SK-N-SH treated with all-trans-retinoic acid at 6 μM for 48 hours (cell line): Measurements from ENCODE around the gene DNAI7.

Experiments
- ATAC-seq: fragments of 200-7000 bp; cut with Tn5 transposase; 3 replicates; pipeline ENCODE4 v1.9.1; 2020; ENCODE audit warnings: mild to moderate bottlenecking, moderate library complexity
- ARNTL ChIP-seq: fragments of 450-650 bp; formaldehyde crosslinking; IDR thresholded peaks from 2 replicates; pipeline ENCODE4 v1.5.0; 2020; ENCODE audit warnings: low read depth, mild to moderate bottlenecking, moderate library complexity, borderline replicate concordance
- CSDC2 ChIP-seq: fragments of 250-450 bp; sonication (Bioruptor Pico); IDR thresholded peaks from 2 replicates; pipeline ENCODE4 v1.5.0; 2020; ENCODE audit warnings: mild to moderate bottlenecking, moderate library complexity
- ESRRG ChIP-seq: fragments of 250-450 bp; sonication (Bioruptor Pico); IDR thresholded peaks from 2 replicates; pipeline ENCODE4 v1.6.1; 2021; ENCODE audit warnings: mild to moderate bottlenecking
- GLIS3 ChIP-seq: fragments of 250-450 bp; sonication (Bioruptor Pico); IDR thresholded peaks from 2 replicates; pipeline ENCODE4 v1.5.0; 2020; ENCODE audit warnings: mild to moderate bottlenecking, moderate library complexity
- ISL1 ChIP-seq: fragments of 250-450 bp; sonication (Bioruptor Pico); IDR thresholded peaks from 2 replicates; pipeline ENCODE4 v2.1.2; 2022; ENCODE audit warnings: mild to moderate bottlenecking, moderate library complexity
- PPARA ChIP-seq: fragments of 250-450 bp; sonication (Bioruptor Pico); IDR thresholded peaks from 2 replicates; pipeline ENCODE4 v1.5.0; 2020; ENCODE audit warnings: mild to moderate bottlenecking, borderline replicate concordance
- RARB ChIP-seq: fragments of 250-450 bp; sonication (Bioruptor Pico); IDR thresholded peaks from 2 replicates; pipeline ENCODE4 v1.8.0; 2021; ENCODE audit warnings: mild to moderate bottlenecking, moderate library complexity
- TCF4 ChIP-seq: fragments of 250-450 bp; sonication (Bioruptor Pico); IDR thresholded peaks from 2 replicates; pipeline ENCODE4 v1.8.0; 2021; ENCODE audit warnings: mild to moderate bottlenecking, moderate library complexity, borderline replicate concordance
- TOX ChIP-seq: fragments of 250-450 bp; sonication (Bioruptor Pico); IDR thresholded peaks from 2 replicates; pipeline ENCODE4 v1.8.0; 2021; ENCODE audit warnings: mild to moderate bottlenecking, moderate library complexity, borderline replicate concordance
- ZC3H10 ChIP-seq: fragments of 250-450 bp; sonication (Bioruptor Pico); IDR thresholded peaks from 2 replicates; pipeline ENCODE4 v1.5.1; 2021; ENCODE audit warnings: mild to moderate bottlenecking, moderate library complexity
- ZFP3 ChIP-seq: fragments of 250-450 bp; sonication (Bioruptor Pico); IDR thresholded peaks from 2 replicates; pipeline ENCODE4 v1.5.0; 2020; ENCODE audit warnings: mild to moderate bottlenecking, moderate library complexity
- ZFP30 ChIP-seq: fragments of 450-650 bp; formaldehyde crosslinking; IDR thresholded peaks from 2 replicates; pipeline ENCODE4 v1.5.0; 2022; ENCODE audit warnings: mild to moderate bottlenecking, moderate library complexity
- ZNF565 ChIP-seq: fragments of 450-650 bp; formaldehyde crosslinking; conservative IDR thresholded peaks from 2 replicates; pipeline ENCODE4 v1.5.0; 2020; ENCODE audit warnings: low read depth, mild to moderate bottlenecking, moderate library complexity
- ZNF70 ChIP-seq: fragments of 450-650 bp; formaldehyde crosslinking; IDR thresholded peaks from 2 replicates; pipeline ENCODE4 v1.5.0; 2020; ENCODE audit warnings: mild to moderate bottlenecking, moderate library complexity
- ZNF8 ChIP-seq: fragments of 450-650 bp; formaldehyde crosslinking; IDR thresholded peaks from 2 replicates; pipeline ENCODE4 v1.5.0; 2020; ENCODE audit warnings: mild to moderate bottlenecking, moderate library complexity
- TF ChIP-seq, protein P1 (sequence below): fragments of 250-450 bp; sonication (Bioruptor Pico); IDR thresholded peaks from 2 replicates; pipeline ENCODE4 v1.5.1; 2021; ENCODE audit warnings: mild to moderate bottlenecking, moderate library complexity
- TF ChIP-seq, protein P2 (sequence below): fragments of 250-450 bp; sonication (Bioruptor Pico); IDR thresholded peaks from 2 replicates; pipeline ENCODE4 v1.5.0; 2020; ENCODE audit warnings: mild to moderate bottlenecking, moderate library complexity
- TF ChIP-seq, protein P3 (sequence below): fragments of 250-450 bp; sonication (Bioruptor Pico); IDR thresholded peaks from 2 replicates; pipeline ENCODE4 v1.5.1; 2020; ENCODE audit warnings: low read depth, mild to moderate bottlenecking, moderate library complexity
- TF ChIP-seq, protein P4 (sequence below): fragments of 250-450 bp; sonication (Bioruptor Pico); IDR thresholded peaks from 2 replicates; pipeline ENCODE4 v1.8.0; 2021; ENCODE audit warnings: low read depth, mild to moderate bottlenecking, moderate library complexity, borderline replicate concordance

The DNAI7 gene

DNA sequence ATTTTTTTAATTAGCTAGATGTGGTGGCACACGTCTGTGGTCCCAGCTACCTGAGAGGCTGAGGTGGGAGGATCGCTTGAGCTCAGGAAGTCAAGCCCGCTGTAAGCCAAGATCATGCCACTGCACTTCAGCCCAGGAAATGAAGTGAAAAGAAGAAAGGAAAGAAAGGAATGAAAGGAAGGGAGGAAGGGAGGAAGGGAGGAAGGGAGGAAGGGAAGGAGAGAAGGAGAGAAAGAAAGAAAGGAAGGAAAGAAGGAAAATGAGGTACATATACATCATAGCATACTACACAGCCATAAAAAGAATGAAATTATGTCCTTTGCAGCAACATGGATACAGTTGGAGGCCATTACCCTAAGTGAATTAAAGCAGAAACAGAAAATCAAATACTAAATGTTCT, 12.2 kb downstream of the DNAI7 start:
- TF ChIP-seq, protein P1, sequence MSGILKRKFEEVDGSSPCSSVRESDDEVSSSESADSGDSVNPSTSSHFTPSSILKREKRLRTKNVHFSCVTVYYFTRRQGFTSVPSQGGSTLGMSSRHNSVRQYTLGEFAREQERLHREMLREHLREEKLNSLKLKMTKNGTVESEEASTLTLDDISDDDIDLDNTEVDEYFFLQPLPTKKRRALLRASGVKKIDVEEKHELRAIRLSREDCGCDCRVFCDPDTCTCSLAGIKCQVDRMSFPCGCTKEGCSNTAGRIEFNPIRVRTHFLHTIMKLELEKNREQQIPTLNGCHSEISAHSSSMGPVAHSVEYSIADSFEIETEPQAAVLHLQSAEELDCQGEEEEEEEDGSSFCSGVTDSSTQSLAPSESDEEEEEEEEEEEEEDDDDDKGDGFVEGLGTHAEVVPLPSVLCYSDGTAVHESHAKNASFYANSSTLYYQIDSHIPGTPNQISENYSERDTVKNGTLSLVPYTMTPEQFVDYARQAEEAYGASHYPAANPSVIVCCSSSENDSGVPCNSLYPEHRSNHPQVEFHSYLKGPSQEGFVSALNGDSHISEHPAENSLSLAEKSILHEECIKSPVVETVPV (CRISPR knock-in tag) = no peak
- TF ChIP-seq ZFP30 (CRISPR knock-in tag) (no peak), TCF4 (CRISPR knock-in tag) (no peak), PPARA (no peak), ZNF70 (CRISPR knock-in tag) (no peak), GLIS3 (CRISPR knock-in tag) (no peak), CSDC2 (CRISPR knock-in tag) (no peak), ARNTL (CRISPR knock-in tag) (no peak), ZC3H10 (CRISPR knock-in tag) (no peak), ZNF565 (CRISPR knock-in tag) (no peak)
- TF ChIP-seq, protein P2, sequence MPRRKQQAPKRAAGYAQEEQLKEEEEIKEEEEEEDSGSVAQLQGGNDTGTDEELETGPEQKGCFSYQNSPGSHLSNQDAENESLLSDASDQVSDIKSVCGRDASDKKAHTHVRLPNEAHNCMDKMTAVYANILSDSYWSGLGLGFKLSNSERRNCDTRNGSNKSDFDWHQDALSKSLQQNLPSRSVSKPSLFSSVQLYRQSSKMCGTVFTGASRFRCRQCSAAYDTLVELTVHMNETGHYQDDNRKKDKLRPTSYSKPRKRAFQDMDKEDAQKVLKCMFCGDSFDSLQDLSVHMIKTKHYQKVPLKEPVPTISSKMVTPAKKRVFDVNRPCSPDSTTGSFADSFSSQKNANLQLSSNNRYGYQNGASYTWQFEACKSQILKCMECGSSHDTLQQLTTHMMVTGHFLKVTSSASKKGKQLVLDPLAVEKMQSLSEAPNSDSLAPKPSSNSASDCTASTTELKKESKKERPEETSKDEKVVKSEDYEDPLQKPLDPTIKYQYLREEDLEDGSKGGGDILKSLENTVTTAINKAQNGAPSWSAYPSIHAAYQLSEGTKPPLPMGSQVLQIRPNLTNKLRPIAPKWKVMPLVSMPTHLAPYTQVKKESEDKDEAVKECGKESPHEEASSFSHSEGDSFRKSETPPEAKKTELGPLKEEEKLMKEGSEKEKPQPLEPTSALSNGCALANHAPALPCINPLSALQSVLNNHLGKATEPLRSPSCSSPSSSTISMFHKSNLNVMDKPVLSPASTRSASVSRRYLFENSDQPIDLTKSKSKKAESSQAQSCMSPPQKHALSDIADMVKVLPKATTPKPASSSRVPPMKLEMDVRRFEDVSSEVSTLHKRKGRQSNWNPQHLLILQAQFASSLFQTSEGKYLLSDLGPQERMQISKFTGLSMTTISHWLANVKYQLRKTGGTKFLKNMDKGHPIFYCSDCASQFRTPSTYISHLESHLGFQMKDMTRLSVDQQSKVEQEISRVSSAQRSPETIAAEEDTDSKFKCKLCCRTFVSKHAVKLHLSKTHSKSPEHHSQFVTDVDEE = no peak
- TF ChIP-seq, protein P3, sequence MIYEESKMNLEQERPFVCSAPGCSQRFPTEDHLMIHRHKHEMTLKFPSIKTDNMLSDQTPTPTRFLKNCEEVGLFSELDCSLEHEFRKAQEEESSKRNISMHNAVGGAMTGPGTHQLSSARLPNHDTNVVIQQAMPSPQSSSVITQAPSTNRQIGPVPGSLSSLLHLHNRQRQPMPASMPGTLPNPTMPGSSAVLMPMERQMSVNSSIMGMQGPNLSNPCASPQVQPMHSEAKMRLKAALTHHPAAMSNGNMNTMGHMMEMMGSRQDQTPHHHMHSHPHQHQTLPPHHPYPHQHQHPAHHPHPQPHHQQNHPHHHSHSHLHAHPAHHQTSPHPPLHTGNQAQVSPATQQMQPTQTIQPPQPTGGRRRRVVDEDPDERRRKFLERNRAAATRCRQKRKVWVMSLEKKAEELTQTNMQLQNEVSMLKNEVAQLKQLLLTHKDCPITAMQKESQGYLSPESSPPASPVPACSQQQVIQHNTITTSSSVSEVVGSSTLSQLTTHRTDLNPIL = no peak
- no peak for ATAC-seq

DNA sequence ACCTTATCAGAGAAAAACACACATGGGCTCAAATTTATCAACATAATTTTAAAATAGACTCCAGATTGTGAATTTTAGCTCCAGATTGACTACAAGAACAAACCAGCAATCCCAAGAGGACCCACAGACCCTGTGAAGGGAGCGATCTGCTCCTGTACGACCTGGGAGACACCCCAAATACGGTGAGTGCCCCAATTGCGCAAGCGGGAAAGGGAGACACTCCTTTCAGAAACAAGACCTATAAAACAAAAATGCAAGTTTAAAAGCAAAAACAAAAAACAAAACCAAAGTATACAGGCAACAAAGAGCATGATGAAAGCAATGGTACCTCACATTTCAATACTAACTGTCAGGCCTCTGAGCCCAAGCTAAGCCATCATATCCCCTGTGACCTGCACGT, 32.1 kb downstream of the DNAI7 start:
- ATAC-seq = no peak
- TF ChIP-seq ZNF70 (CRISPR knock-in tag) = no peak
- TF ChIP-seq ISL1 (CRISPR knock-in tag) = no peak
- TF ChIP-seq TOX (CRISPR knock-in tag) = no peak
- no peak for TF ChIP-seq ZNF565 (CRISPR knock-in tag)
- no peak for TF ChIP-seq ZFP3 (CRISPR knock-in tag)

DNA sequence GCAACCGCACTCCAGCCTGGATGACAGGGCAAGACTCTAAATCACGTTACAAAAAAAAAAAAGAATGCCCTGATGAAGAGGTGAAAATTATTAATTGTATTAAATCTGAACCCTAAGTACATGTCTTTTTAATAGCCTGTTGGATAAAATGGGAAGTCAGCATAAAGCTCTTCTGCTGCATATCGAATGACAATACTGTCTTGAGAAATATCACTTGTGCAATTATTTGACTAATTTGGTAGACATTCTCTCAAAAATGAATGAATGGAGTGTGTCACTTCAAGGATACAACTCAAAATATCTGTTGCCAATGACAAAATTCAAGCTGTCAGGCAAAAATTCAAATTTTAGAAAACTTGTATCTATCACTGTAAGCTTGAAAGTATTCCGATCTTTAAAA, 38.9 kb downstream of the DNAI7 start:
- ATAC-seq = no peak
- no peak for TF ChIP-seq ZC3H10 (CRISPR knock-in tag)
- no peak for TF ChIP-seq TCF4 (CRISPR knock-in tag)
- no peak for TF ChIP-seq ZNF70 (CRISPR knock-in tag)
- TF ChIP-seq GLIS3 (CRISPR knock-in tag) = no peak
- no peak for TF ChIP-seq PPARA
- TF ChIP-seq ZFP3 (CRISPR knock-in tag) = no peak
- no peak for TF ChIP-seq RARB (CRISPR knock-in tag)

DNA sequence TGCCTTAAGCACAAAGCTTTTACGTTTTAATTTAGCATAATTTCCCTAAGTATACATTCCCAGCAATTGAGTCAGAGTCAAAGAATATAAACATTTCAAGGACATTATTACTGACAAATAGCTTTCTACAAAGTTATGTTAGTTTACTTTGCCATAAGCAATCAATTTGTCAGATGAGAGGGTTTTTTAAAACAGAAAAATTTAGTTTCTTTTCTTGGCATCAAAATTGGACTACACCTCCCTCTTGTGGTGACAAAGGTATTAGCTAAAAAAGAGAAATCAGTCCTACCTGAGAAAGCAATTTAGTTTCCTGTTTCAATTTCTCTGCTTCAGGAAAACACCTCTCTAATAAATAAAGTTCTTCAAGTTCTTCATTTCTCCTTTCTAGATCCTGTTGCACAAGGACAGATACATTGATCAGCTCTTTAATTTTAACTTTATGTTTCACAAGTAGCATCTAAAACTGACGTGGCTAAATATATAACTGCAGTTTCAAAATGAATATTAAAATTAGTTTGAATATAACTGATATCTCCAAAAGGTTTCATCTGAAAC, 39.9 kb downstream of the DNAI7 start:
- no peak for ATAC-seq
- TF ChIP-seq ZC3H10 (CRISPR knock-in tag) (no peak), ISL1 (CRISPR knock-in tag) (peak; percentile 26; the same call in 1 of the 2 replicates)

DNA sequence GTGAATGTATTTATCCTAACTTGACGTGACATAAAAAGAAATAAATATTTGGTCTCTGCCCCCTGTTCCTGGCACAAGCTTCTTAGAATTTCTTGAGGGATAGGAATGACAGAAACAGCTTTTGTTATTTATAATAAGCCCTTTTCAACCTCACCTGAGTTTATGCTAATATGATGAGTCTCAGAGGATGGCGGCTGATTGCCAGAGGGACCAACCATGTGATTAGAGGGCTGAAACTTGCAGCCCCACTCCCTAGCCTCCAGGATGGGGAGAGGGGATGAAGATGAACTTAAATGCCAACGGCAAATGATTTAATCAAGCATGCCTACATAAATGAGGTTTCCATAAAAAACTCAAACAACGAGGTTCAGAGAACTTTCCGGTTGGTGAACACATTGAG, 42.9 kb downstream of the DNAI7 start:
- no peak for TF ChIP-seq ZNF565 (CRISPR knock-in tag)
- TF ChIP-seq GLIS3 (CRISPR knock-in tag) = no peak
- TF ChIP-seq, protein P3 = no peak
- TF ChIP-seq ARNTL (CRISPR knock-in tag) = no peak
- TF ChIP-seq, protein P4, sequence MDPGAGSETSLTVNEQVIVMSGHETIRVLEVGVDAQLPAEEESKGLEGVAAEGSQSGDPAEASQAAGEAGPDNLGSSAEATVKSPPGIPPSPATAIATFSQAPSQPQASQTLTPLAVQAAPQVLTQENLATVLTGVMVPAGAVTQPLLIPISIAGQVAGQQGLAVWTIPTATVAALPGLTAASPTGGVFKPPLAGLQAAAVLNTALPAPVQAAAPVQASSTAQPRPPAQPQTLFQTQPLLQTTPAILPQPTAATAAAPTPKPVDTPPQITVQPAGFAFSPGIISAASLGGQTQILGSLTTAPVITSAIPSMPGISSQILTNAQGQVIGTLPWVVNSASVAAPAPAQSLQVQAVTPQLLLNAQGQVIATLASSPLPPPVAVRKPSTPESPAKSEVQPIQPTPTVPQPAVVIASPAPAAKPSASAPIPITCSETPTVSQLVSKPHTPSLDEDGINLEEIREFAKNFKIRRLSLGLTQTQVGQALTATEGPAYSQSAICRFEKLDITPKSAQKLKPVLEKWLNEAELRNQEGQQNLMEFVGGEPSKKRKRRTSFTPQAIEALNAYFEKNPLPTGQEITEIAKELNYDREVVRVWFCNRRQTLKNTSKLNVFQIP (CRISPR knock-in tag) = no peak
- TF ChIP-seq ZNF70 (CRISPR knock-in tag) = no peak
- no peak for TF ChIP-seq ZNF8 (CRISPR knock-in tag)
- no peak for TF ChIP-seq TOX (CRISPR knock-in tag)
- TF ChIP-seq ZFP3 (CRISPR knock-in tag) = no peak
- TF ChIP-seq PPARA = no peak
- no peak for TF ChIP-seq ESRRG (CRISPR knock-in tag)
- no peak for TF ChIP-seq ISL1 (CRISPR knock-in tag)
- no peak for TF ChIP-seq CSDC2 (CRISPR knock-in tag)
- TF ChIP-seq, protein P1 (CRISPR knock-in tag) = no peak
- ATAC-seq = no peak
